A673 (cell line): ENCODE results near the gene TWSG1. TPM values are rescaled to one million over a fixed set of nuclear protein-coding genes. Genes with fewer than 3 reads are reported as not detected.

Source experiments
- BruUV-seq: library from RNA; stranded (reverse); fragments of 400-500 nt; replicated peaks from 2 replicates; lab custom pipeline; 2021; lab: Mats Ljungman, UMichigan
- CTCF ChIA-PET: fragments of 300-600 bp; sonication (Branson Sonifier 250); formaldehyde crosslinking; loops from one replicate; lab custom pipeline; 2022; ENCODE audit warnings: antibody characterized with exemption; lab: Charles Lee
- POLR2A ChIA-PET: fragments of 300-600 bp; sonication (Branson Sonifier 250); formaldehyde crosslinking; loops from one replicate; lab custom pipeline; 2022; ENCODE audit warnings: antibody characterized with exemption; ENCODE audit not compliant: low non-redundant PET; lab: Charles Lee
- DNase-seq: peaks from one replicate; pipeline ENCODE4 v3.0.0-alpha.2; 2015; ENCODE audit warnings: low spot score
- H3K27ac ChIP-seq: fragments of 200-600 bp; sonication (generic); 2 replicates; pipeline ENCODE4 v1.5.1; 2016; ENCODE audit warnings: mixed run types, low read depth, mild to moderate bottlenecking, mixed read lengths, antibody characterized with exemption, low read length; ENCODE audit not compliant: poor library complexity, severe bottlenecking
- H3K27me3 ChIP-seq: fragments of 200-600 bp; sonication (generic); replicated peaks from 2 replicates; pipeline ENCODE4 v1.6.1; 2017; ENCODE audit warnings: mixed run types, low read depth, mild to moderate bottlenecking, mixed read lengths, antibody characterized with exemption, low read length; ENCODE audit not compliant: insufficient read depth, poor library complexity
- H3K36me3 ChIP-seq: fragments of 200-600 bp; sonication (generic); 2 replicates; pipeline ENCODE4 v1.6.1; 2016; ENCODE audit warnings: mixed run types, mild to moderate bottlenecking, mixed read lengths, antibody characterized with exemption, low read length; ENCODE audit not compliant: insufficient read depth, poor library complexity, severe bottlenecking
- H3K4me1 ChIP-seq: fragments of 200-600 bp; sonication (generic); 2 replicates; pipeline ENCODE4 v1.6.1; 2017; ENCODE audit warnings: mixed run types, mild to moderate bottlenecking, mixed read lengths, antibody characterized with exemption, low read length; ENCODE audit not compliant: insufficient read depth, poor library complexity, severe bottlenecking
- H3K4me3 ChIP-seq: fragments of 200-600 bp; sonication (generic); 2 replicates; pipeline ENCODE4 v1.5.1; 2016; ENCODE audit warnings: low read depth, mixed run types, mild to moderate bottlenecking, mixed read lengths, low read length; ENCODE audit not compliant: poor library complexity, severe bottlenecking
- H3K9me3 ChIP-seq: fragments of 200-600 bp; sonication (generic); 2 replicates; pipeline ENCODE4 v1.6.1; 2016; ENCODE audit warnings: mixed run types, low read depth, mild to moderate bottlenecking, mixed read lengths, antibody characterized with exemption, low read length; ENCODE audit not compliant: poor library complexity, severe bottlenecking
- CTCF ChIP-seq: fragments of 300-800, 200-600 bp; sonication (generic); conservative IDR thresholded peaks from 2 replicates; pipeline ENCODE4 v1.5.1; 2017; ENCODE audit warnings: low read depth, mild to moderate bottlenecking, antibody characterized with exemption, low read length, moderate library complexity, mixed read lengths
- EZH2 ChIP-seq: fragments of 200-600 bp; sonication (generic); IDR thresholded peaks from 2 replicates; pipeline ENCODE4 v1.6.1; 2017; ENCODE audit warnings: borderline replicate concordance, low read depth, mild to moderate bottlenecking, mixed read lengths, antibody characterized with exemption, low read length; ENCODE audit not compliant: poor library complexity, severe bottlenecking
- intact Hi-C: fragments of 100-400 bp; cut with micrococcal nuclease; formaldehyde crosslinking; loops from one replicate; pipeline ENCODE4 v1.10.0; 2022; ENCODE audit not compliant: unreplicated experiment
- total RNA-seq: library from RNA; stranded (reverse); gene quantifications from 2 replicates; pipeline ENCODE4 v1.2.3, GENCODE V29; 2021

The TWSG1 gene
- total RNA-seq, 1 experiment from 2014 or later: 34.9 TPM

DNA sequence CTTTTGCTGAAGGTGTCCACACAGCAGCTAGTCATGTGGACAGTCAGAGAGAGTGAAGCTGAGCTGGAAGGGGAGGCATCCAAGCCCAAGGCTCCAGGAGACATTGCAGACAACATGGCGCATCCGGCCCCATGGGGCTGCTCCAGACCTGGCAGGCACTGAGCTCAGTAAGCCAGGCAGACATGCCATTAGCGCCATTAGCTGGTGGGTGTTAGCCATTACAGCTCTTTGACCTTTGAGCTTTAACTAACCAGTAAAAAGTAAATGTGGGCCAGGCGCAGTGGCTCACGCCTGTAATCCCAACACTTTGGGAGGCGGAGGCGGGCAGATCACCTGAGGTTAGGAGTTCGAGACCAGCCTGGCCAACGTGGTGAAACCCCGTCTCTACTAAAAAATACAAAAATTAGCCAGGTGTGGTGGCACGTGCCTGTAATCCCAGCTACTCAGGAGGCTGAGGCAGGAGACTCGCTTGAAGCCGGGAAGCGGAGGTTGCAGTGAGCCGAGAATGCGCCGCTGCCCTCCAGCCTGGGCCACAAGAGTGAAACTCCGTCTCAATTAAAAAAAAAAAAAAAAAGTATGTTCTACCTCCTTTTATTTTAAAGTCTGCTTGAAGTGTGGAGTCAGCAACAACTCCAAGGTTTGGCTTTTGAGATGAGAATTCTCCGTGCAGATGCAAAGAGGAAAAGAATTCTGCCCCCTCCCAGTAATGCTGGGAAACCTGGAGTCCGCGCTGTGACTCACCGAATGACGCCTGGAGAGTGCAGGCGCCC is 69.4 kb downstream of the TWSG1 start:
- BruUV-seq: no TSS peak
- no peak overlapping the region for H3K27ac ChIP-seq
- ChIA-PET POLR2A (interaction anchor here (0.6 to 0.7 kb wide), 3 partner anchors 23 to 603 kb away, joined by 3 to 7 read pairs (median 3); no protein-coding TSS in a partner anchor), CTCF (interaction anchor here (0.6 kb wide), 1 partner anchor 332 kb away, joined by 3 read pairs; no protein-coding TSS in a partner anchor)
- TF ChIP-seq EZH2 (no peak), CTCF (no peak)
- peaks cover 3% of the 10 kb centered on the region for H3K36me3 ChIP-seq
- intact Hi-C loops: no loop called here
- no peaks in the 10 kb centered on the region for H3K9me3 ChIP-seq
- H3K27me3 ChIP-seq: no peaks in the 10 kb centered on the region
- H3K4me1 ChIP-seq: no peaks in the 10 kb centered on the region
- no peak for DNase-seq
- H3K4me3 ChIP-seq: no peak overlapping the region

DNA sequence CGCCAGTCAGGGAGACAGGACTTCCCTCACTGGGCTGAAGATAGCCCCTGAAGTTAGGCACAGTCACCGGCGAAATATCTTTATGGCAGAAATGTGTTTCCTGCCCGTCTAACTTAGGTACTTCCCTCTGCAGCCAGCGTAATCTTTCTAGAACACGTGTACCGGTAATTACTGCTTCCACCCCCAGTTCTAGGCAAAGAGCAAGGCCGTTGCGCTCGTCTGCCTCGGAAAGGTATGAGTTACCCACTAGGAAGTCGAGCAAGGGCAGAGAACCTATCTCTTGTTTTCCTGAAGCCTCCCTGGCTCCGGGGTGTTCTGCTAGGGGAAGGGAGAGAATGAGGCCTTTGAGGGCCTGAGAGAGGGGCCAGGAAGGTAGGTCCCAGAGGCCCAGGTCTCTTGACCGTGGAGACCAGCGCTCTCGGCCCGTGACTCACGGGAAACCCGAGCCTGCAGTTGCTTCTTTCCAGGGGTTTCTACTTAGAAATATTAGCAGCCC is 70.0 kb downstream of the TWSG1 start:
- no peaks in the 10 kb centered on the region for H3K9me3 ChIP-seq
- no peak overlapping the region for H3K4me3 ChIP-seq
- ChIA-PET CTCF (no interaction called here), POLR2A (no interaction called here)
- TF ChIP-seq EZH2 (no peak), CTCF (no peak)
- BruUV-seq: no TSS peak
- intact Hi-C loops: no loop called here
- H3K4me1 ChIP-seq: no peaks in the 10 kb centered on the region
- no peak overlapping the region for H3K27ac ChIP-seq
- H3K36me3 ChIP-seq: no peaks in the 10 kb centered on the region
- no peaks in the 10 kb centered on the region for H3K27me3 ChIP-seq
- DNase-seq: no peak

DNA sequence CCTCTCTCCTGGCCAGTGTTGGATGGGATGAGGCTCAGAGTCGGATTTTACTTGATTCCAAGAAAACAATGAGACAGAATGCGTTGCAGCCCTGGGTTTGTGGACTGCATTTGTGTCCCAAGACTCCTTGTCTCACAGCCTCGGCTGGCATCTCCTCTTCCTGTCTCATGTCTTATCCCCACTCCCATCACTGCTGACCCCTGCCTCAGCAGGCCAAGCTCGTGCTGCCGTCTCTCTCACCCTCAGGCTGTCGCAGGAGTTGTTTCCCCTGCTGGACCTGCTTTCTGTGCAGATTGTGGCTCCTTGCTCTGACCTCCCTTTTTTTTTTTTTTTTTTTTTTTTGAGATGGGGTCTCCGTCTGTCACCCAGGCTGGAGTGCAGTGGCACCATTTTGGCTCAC is 70.6 kb downstream of the TWSG1 start:
- no TSS peak for BruUV-seq
- CTCF ChIA-PET: no interaction called here

More for the DNA sequence above, 70.6 kb downstream of the TWSG1 start:
- Histone ChIP-seq H3K4me3 (no peak overlapping the region), H3K27me3 (no peaks in the 10 kb centered on the region), H3K9me3 (no peaks in the 10 kb centered on the region), H3K27ac (no peak overlapping the region), H3K36me3 (no peaks in the 10 kb centered on the region), H3K4me1 (no peaks in the 10 kb centered on the region)
- no peak for DNase-seq
- intact Hi-C loops: no loop called here
- TF ChIP-seq CTCF (no peak), EZH2 (no peak)
- POLR2A ChIA-PET: no interaction called here
